COLO668 (cell line): ENCODE measurements around the gene TRHDE.

Source experiments
- DNase-seq: peaks from one replicate; lab custom pipeline; 2025; ENCODE audit not compliant: unreplicated experiment; lab: John Stamatoyannopoulos, UW

TRHDE gene

DNA sequence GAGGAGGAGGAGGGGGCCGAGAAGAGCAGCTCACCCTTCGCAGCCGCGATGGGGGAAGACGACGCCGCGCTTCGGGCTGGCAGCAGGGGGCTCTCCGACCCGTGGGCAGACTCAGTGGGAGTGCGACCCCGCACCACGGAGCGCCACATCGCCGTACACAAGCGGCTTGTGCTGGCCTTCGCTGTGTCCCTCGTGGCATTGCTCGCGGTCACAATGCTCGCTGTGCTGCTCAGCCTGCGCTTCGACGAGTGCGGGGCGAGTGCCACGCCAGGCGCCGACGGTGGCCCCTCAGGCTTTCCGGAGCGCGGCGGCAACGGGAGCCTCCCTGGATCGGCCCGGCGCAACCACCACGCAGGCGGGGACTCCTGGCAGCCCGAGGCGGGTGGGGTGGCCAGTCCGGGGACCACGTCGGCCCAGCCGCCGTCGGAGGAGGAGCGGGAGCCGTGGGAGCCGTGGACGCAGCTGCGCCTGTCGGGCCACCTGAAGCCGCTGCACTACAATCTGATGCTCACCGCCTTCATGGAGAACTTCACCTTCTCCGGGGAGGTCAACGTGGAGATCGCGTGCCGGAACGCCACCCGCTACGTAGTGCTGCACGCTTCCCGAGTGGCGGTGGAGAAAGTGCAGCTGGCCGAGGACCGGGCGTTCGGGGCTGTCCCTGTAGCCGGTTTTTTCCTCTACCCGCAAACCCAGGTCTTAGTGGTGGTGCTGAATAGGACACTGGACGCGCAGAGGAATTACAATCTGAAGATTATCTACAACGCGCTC lies 745 bp downstream of the TRHDE start:
- peak; percentile 72 for DNase-seq

DNA sequence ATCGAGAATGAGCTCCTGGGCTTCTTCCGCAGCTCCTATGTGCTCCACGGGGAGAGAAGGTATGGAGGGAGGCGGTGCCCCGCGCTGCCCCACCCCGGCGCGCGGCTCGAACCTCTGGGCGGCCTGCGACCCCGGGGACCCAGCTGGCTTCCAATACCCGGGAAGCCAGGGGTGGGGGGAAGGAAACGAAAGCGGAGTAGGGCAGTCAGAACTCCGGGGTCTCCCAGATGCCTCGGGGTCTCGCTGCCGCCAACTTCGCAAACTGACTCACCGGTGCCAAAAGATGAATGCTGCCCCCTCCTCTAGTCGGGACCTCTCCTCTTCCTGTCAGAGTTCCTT lies 1.3 kb downstream of the TRHDE start:
- DNase-seq: no peak

DNA sequence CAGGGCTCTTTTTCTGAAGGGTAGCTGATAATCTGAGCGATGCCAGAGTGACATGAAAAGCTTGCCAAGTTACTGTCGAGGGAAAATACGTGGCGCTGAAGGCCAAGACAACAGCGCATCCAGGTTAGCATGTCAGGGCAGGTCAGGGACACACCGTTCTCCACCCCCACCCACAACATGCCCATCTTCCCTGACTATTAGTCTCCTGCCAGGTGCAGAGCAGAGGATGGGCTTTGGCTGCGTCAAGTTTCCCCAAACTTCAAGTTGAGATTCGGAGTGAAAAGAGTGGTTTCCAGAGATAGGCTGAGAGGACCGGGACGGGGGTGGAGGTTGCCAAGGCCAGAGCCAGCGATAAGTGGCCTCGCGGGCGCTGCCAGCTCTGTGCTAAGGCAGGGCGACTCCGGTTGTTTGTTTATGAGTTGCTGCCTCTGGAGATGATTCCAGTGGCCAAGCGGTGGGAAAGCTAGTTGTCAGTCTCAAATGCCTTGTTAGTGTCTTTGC lies 1.7 kb downstream of the TRHDE start:
- no peak for DNase-seq

DNA sequence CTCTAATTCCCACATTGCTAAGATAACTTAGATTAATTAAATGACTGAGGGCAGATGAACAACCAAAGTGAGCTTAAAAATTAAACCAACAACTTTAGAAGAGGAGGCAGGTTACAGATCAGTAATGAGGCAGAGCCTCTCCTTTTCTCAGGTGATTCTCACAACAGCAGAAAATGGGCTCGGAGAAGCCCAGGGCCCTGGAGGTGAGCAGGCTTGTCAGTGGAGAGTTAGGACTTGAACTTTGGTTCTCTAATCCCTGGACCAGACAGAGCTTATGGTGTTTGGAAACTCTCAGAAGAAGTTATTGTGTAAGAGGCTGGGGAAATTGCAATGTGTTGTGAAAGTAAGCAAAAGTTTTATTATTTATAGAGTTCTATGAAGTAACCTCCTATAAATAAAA lies 2.8 kb downstream of the TRHDE start:
- no peak for DNase-seq

DNA sequence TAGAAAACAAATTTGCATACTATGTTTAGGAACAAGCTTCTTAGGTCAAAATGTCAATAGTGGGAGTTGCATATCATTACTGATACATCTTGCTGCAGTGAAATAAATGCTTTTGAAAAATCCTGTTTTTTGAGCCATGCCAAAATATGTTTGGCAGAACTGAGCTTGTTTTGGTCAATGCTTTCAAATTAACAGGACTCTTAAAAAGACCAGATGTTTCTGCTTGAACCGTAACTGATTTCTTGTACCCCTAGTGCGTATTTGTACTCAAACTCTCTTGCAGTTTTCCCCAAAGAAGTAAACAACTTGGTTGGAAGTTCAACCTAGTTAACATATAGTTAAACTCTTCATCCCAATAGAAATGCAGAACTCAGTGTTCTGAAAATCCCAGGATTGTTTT lies 3.4 kb downstream of the TRHDE start:
- no peak for DNase-seq

DNA sequence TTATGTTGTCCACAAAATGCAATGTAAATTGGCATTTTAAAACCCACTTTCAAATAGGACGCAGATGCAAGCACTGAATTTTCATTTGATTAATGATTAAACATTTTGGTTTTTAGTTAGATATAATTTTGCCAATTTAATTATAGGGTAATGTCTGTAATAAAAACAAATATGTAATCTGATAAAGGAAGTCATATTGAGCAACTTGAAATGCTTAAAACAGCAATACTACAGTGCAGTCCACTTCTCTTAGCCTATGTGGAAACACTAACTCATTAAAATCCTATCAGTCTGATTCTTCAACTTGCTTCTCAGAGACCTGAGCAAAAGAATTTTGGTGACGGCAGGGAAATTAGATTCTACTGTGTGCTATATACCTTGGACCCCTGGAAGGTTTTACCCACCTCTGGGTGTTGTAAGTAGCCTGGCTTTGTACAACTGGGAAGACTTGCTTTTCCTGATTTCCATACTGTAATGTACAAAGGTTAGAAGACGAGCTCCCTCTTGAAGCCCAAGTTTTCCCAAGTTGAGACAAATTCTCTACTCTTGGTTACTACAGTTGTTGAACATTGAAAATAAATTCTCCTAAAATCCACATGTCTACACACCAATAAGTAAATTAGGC lies 4.1 kb downstream of the TRHDE start:
- DNase-seq: no peak

DNA sequence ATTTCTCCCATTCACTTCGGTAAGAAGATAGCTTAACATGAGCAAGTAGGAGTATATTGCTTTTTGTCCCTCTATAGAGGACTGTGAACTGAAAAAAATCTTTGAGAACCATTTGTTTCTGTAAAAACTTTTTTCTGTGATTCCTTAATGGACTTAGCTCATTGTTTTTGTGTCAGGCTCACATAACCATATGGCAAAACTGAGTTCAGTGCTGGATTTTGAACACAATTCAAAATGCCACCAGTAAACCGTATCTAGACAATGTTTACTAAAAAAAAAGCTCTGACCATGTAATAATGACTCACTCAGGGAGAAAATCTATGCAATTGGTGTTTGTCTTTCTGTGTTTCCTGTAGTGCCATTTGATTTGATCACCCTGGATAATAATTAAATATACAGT lies 5.2 kb downstream of the TRHDE start:
- no peak for DNase-seq

DNA sequence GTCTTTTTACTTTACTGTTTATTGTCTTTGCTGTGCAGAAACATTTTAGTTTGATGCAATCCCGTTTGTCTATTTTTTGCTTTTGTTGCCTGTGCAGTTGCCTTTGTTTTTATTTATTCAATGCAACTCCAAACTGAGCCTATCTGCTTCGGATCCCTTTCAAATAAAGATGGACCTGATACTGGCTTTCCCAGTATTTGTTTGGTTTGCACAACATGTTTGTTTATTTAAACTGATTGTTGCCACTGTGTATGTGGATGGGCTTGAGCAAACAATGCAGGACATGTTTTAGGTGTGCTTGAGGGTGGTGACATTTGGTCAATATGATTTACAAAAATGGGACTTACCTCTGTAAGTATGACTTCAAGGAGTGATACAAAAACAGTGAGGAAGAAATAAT lies 6.7 kb downstream of the TRHDE start:
- DNase-seq: no peak

DNA sequence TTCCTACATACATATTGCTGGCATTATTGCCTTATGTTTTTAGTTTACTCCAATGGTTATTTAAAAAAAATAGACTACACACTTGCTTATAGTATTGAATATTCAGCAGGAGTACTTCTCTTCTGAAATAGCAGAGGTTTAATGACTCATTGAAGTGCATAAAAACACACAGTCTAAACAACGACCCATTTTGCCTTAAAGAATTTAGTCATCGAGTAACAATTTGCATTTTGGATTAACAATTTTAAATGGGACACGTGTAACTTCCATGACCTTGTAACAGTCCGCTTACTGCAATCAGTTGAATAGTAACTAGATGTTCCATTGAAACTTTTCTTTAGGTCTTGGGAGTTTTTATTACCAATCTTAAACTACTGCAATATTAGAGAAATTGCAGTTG lies 9.0 kb downstream of the TRHDE start:
- DNase-seq: no peak

DNA sequence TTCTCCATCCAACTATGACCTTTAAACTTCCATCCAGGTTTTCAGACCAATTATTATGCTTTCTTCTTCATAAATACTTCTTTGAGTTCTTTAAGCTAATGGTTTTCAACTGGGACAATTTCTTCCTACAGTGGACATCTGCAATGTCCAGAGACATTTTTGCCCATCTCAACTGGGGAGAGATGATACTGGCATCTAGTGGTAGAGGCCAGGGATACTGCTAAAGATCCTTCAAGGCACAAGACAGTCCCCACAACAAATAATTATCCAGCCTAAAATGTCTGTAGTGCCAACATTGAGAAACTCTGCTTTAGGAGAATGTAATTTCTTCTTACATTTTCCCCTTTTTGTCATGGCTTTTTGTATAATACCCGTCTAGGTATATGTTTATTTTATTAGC lies 10.6 kb downstream of the TRHDE start:
- no peak for DNase-seq

DNA sequence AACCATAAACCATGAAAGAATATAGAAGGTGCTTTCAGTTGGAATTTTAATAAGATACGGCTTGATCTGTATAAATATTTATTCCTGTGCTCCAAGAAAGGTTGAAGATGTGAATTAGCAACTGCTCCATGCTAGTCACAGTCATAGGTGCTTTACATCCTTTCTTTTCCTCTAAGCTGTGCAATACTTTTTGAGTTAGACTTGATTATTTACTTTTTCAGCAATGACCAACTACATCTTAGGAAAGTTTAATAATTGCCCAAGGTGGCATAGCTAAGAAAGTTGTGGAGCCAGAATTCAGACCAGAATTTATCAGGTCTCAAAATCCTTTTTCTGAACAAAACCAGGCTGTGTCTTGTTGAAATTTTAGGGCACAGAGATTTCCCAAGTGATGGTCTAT lies 13.7 kb downstream of the TRHDE start:
- DNase-seq: no peak

DNA sequence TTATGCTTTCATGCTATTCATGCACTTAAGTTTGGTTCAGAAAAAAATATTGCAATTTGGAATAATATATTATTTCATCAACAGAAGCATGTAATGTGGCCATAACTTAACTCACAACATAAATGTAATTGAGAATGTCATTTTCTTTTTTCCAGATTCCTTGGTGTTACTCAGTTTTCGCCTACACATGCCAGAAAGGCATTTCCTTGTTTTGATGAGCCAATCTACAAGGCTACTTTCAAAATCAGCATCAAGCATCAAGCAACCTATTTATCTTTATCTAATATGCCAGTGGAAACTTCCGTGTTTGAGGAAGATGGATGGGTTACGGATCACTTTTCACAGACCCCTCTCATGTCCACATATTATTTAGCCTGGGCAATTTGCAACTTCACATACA lies 14.4 kb downstream of the TRHDE start:
- DNase-seq: no peak

DNA sequence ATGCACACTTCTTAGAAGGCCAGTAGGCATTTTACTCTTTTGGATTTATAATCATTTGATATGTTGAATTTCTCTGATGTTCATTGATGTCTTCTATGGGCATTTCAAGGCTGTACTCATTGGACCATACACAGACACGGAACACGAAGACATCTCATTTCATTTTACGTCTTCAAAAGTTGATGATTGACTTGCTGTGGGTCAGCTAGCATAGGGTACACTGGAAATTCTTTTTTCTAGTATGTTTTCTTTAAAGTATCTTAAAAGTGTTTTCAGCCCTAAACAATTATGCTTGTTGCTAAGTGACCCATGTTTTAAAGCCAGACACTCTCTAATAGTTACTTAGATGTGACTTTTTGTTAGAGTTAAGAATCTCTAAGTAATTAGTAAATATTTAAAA lies 16.3 kb downstream of the TRHDE start:
- DNase-seq: no peak

DNA sequence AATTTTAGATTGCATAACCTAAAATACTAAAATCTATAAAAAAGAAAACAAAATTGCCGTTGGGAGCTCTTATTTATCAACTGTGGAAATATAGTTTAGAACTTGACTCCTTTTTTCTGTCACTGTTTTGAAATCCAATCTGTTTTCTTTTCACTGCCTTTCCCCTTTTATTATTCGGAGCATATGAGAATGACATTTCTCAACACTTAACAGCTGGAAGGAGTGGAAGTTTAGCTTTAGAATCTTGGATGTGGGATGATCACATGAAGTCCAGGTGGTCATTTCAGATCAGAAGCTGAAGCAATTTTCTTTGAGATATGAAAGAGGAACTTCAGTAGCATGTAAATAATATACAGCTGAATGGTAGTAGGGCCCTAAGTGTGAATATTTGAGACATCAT lies 16.7 kb downstream of the TRHDE start:
- no peak for DNase-seq

DNA sequence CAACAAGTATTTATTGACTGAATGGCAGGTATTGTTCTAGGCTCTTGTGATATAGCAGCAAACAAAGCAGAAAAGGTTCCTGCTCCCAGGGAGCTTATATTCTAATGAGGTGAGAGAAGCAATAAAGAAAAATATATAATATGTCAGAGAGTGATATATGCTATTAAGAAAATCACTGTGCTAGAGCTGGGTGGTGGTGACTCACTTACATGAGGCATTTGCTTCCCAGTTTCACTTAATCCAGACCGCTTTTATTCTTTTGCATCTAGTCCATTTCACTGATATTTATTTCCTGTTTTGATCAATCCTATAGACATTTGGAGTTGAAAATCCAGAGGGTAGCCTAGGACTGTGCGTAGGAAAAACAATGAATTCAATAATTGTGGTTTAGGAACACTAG lies 17.5 kb downstream of the TRHDE start:
- DNase-seq: no peak

DNA sequence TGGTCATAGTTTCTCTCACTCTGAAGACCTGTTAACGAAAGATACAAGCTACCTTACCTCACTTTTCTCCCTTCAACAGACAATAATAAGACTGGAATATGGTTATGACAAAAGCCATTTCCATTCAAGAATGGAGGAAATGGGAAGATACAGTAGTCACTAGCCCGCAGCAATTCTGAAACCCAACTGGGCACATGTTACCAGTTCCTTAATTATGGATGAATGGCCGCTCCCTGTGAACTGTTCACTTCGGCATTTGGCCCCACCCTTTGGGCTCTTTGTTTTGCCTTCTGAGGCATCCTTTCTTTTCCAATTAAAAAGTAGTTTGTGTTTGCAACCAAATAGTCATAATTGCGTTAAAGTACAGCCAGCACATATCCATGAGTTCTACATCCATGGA lies 19.0 kb downstream of the TRHDE start:
- DNase-seq: no peak

DNA sequence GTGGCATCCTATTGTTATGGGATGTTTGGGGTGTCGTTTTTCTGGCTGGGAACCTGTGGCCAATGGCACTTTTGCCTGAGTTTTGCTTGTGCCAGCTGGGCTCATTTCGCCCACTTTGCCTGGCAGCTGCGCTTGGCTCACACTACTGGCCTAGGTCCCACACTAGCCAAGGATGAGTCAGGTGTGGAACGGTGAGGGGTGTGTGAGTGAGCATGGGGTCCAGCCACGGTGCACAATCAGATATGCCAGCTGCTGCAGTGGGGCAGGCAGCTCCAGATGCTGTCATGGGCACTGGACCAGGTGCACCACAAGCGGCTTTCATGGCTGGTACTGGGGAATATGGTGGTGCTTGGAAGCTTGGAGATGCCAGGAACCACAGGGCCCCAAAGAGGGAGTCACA lies 21.5 kb downstream of the TRHDE start:
- DNase-seq: no peak

DNA sequence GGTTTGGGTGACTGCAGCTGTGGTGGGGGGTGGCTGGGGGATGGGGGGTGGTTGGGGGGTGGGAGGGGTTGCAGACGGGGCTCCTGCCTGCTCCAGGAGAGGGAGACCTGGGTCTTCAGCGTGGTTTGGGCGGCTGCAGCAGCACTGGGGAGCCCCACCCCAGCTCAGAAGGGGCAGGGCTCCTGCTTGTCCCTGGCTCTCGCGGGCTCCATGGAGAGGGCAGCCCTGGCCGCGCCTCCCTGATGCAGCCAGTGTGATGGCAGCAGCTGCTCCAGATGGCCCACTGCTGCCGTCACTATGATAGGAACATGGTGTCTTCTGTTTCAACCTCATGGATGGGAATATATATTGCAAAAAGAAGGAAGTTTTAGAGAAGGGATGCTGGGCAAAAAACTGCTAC lies 22.9 kb downstream of the TRHDE start:
- no peak for DNase-seq

DNA sequence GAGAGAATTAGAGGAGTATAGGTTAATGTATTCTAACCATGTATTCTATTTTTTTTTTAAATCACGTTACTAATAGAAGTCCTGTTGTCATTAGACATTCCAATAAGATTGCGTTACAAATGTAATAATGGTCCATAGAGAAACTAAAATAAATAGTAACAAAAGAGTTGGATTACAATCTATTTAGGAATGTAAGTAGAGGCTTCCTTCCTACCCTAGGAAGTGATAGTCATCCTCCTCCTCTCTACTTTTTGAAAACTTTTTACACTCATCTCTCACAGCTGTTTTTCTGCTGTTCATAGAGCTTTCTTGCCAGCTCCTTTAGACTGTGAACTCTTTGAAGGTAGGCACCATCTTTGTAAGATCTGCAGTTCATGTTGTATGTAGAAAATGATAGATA lies 23.6 kb downstream of the TRHDE start:
- DNase-seq: no peak

DNA sequence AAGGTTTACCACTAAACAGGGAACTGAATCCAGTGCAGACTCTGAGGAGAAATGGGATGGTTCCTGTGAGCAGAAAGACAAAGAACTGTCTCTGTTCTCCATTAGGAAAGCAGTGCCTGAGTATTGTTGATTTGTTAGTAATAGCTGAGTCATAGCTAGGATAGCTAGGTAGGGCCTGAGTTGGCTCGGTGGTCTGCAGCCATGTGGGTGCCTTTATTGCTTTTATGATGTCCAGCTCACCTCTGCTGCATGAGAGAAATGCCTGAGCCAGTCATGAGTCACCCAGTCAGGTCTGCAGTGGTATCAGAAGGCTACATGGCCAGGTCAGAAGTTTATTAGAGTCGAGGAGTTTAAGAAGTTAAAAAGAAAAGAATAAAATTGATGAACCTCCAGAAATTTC lies 24.2 kb downstream of the TRHDE start:
- DNase-seq: no peak

DNA sequence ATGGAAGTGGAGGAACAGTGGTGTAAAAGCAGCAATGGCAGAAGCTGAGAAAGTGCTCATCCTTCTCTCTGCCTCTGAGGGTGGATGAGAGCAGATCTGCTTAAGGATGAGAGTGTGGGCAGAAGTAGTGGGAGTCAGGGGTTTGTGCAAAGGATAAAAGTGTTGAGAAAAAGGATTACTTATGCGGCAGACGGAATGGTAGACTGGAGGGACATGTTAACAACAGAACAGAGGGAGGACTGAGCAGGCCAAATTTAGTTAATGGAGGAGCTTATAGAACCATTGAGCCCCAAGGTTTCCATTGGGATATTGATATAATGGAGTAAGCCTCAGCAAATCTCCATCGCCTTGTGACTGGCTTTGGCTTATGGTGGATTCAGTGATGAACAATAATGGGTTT lies 25.5 kb downstream of the TRHDE start:
- DNase-seq: no peak

DNA sequence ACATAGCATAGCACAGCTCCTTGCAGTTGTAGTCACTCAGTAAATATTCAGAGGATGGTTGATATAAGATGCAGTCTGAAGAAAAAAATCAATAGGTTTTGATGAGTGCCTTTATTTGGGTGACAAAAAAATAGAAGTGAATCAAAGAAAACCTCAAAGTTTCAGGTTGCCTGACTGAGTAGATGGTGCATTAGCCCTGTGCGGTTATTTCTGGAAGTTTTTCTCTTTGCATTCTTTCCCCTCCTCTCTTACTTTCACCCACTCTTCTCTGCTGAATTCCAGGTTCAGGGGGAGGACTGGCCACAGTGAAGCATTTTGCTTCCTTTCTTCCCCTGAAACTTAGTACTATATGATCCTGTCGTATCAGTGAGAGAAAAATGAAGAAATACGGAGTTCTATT lies 28.6 kb downstream of the TRHDE start:
- no peak for DNase-seq

DNA sequence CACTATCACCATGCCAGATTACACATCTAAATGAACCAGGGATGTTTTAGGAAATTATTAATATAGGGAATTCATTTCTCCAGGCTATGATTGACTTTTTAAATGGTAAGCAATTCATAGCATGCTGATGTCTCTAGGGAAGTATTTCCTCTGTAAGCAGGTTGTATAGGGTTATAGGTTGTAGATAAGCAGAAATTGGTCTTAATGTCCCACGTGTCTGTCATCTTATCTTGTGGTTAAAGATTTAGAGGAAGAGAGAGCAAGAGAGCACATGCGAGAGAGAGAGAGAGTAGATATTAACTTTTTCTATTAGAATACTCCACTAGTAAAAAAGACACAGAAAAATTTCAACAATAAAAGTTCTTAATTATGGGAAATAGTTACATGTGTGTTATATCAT lies 32.6 kb downstream of the TRHDE start:
- no peak for DNase-seq
